K562 (cell line): ENCODE data around the gene PRSS23. TPM values are rescaled to one million over a fixed set of nuclear protein-coding genes. Genes with fewer than 3 reads are reported as not detected.

Source experiments
- HDAC6 ChIP-seq: IDR thresholded peaks from 2 replicates; pipeline ENCODE4 v1.6.1; 2012; ENCODE audit warnings: low read depth, mild to moderate bottlenecking, control low read depth, inconsistent platforms, low read length, moderate library complexity
- PML ChIP-seq: IDR thresholded peaks from 2 replicates; pipeline ENCODE4 v1.6.1; 2012; ENCODE audit warnings: low read length, inconsistent platforms
- PURB ChIP-seq: sonication (generic); formaldehyde crosslinking; IDR thresholded peaks from 2 replicates; pipeline ENCODE4 v1.9.0; 2021; ENCODE audit warnings: low read depth, mild to moderate bottlenecking, missing genetic modification reagents
- REST ChIP-seq, 2 experiments: fragments of 450-650 bp; formaldehyde crosslinking in 1 of 2; IDR thresholded peaks; 2 replicates each; pipeline versions ENCODE4 v1.4.0 to v1.6.1; 2014 to 2020; ENCODE audit warnings: mild to moderate bottlenecking in 2 of 2, borderline replicate concordance in 1 of 2, low read depth in 1 of 2
- ZNF592 ChIP-seq: fragments of 450-650 bp; IDR thresholded peaks from 2 replicates; pipeline ENCODE4 v1.6.1; 2017; ENCODE audit warnings: antibody characterized with exemption, mild to moderate bottlenecking
- polyA plus RNA-seq, 8 experiments: library from polyadenylated mRNA; depleted of rRNA in 4 of 8; stranded (reverse) in 5 of 8; unstranded in 3 of 8; fragments of >200 nt; fragmentation: Nextera tagmentation in 2 of 8; fragmentation: Illumina TruSeq in 1 of 8; extraction: Ambion mirVana in 2 of 8; extraction: Trizol in 1 of 8; gene quantifications; 2 replicates each; pipeline versions ENCODE4 v1.2.1 to v1.2.3, GENCODE V29; 2011 to 2014; ENCODE audit warnings: inconsistent platforms in 1 of 8, missing spikeins in 1 of 8
- total RNA-seq, 7 experiments: library from RNA; depleted of rRNA in 6 of 7; stranded (reverse); fragments of >200 nt in 6 of 7; fragmentation: Illumina TruSeq in 2 of 7; extraction: Trizol in 2 of 7; gene quantifications; 2 replicates each; pipeline versions ENCODE4 v1.2.1 to v1.2.3, GENCODE V29; 2011 to 2021; ENCODE audit warnings: low replicate concordance in 1 of 7

PRSS23 gene
- total and polyA plus RNA-seq, 9 of the 15 experiments (the other 6 are each of a cell fraction or from before 2014, with no cell fraction given): 0.04 to 0.51 (median 0.11) TPM; not detected in 2

- TF ChIP-seq REST (IDR thresholded peaks at IDR 0.05; ENCODE audit: borderline replicate concordance): no peak
- no peak for TF ChIP-seq REST (CRISPR knock-in tag; IDR thresholded peaks at IDR 0.05; ENCODE audit: low read depth)
- no peak for TF ChIP-seq PML
- TF ChIP-seq ZNF592: no peak
- TF ChIP-seq HDAC6: no peak
- no peak for TF ChIP-seq PURB (CRISPR knock-in tag)
- TF ChIP-seq, all 486 proteins: peak for 0
Observed at GRCh38 chr11:86811637-86812321, 11.4 kb downstream of the PRSS23 start (continued).
